Measurements from ENCODE around the gene DNASE1L2.

Gene DNASE1L2

DNA sequence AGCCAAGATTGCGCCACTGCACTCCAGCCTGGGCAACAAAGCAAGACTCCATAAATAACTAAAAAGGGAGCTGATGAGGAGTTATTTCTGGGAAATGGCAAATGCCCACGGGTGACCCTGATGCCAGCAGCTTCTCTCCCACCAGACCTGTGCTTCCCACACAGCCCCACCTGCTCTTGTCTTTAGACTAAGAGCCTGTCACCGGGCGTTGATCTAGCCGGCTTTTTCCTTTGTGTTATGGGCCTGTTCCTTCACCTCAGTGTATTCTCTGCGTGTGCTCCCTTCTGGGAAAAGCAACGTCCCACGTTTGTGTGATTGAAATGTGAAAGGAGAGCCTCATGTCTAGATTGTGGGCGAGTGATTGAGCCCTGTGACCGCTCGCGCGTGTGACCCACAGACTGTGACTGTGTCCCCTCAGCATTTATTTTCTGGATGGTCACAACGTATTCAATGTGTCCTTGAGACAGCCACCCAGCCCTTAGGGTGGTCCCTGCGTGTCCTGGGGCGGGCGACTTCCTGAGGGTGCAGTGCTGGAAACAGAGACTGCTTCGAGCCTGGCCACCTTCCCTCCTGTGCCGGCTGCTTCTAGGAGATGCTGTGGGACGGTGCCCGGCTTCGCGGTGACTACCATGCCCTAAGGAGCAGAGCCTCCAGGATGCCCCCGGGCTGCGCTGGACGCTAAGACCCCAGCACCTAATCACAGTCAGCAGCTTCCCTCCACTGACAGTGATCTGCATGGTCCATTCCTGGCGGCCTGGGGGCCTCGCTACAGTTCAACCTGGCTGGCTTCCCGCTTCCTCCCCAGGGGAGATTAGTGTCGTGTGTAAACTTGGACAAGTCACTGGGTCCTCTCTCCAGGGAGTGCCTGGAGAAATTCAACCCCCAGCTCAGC is 39.5 kb downstream of the DNASE1L2 start:
- H3K4me3 ChIP-seq (ENCODE audit: low read depth, low read length): no peak overlapping the region
- TF ChIP-seq, protein P1, sequence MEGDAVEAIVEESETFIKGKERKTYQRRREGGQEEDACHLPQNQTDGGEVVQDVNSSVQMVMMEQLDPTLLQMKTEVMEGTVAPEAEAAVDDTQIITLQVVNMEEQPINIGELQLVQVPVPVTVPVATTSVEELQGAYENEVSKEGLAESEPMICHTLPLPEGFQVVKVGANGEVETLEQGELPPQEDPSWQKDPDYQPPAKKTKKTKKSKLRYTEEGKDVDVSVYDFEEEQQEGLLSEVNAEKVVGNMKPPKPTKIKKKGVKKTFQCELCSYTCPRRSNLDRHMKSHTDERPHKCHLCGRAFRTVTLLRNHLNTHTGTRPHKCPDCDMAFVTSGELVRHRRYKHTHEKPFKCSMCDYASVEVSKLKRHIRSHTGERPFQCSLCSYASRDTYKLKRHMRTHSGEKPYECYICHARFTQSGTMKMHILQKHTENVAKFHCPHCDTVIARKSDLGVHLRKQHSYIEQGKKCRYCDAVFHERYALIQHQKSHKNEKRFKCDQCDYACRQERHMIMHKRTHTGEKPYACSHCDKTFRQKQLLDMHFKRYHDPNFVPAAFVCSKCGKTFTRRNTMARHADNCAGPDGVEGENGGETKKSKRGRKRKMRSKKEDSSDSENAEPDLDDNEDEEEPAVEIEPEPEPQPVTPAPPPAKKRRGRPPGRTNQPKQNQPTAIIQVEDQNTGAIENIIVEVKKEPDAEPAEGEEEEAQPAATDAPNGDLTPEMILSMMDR (IDR thresholded peaks at IDR 0.05; ENCODE audit: low read depth, low read length, missing control alignments): no peak
- no peak for DNase-seq (ENCODE audit: low read depth)

DNA sequence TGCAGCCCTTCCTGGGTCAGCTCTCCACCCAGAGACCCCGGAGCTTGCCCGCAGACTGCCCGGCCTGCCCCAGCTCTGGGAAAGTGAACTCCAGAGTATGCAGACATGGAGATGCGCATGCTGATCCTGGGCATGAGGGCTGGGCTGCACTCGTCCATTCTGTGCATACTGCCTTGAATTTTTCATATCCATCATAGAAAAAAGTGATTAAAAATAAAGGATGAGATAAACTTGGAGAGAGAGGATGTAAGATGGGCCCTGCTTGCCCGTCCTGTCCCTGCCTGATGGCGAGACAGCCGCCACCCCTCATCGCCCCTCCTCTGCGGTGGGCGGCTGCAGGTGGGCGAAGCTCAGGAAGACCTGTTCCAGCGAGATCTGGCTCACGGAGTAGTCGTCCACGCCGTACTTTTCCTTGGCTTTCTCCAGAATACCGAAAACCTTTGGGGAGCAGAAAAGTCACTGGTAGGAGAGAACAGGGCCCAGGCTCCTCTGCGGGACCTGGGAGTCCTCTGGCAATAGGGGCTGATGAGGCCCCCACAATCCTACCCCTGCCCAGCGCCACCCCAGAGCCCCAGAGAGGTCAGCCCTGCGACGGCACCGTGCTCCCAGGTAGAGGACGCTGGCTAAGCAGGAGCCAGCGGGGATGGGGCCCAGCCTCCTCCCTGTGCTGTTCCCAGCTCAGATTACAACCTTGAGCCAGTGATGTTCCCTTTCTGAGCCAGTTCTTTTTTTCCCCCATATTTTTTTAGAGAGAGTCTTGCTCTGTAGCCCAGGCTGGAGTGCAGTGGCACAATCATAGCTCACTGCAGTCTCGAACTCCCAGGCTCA is 40.3 kb downstream of the DNASE1L2 start:
- DNase-seq (ENCODE audit: low read depth): no peak
- TF ChIP-seq, protein P1 (IDR thresholded peaks at IDR 0.05; ENCODE audit: low read depth, low read length, missing control alignments): no peak

DNA sequence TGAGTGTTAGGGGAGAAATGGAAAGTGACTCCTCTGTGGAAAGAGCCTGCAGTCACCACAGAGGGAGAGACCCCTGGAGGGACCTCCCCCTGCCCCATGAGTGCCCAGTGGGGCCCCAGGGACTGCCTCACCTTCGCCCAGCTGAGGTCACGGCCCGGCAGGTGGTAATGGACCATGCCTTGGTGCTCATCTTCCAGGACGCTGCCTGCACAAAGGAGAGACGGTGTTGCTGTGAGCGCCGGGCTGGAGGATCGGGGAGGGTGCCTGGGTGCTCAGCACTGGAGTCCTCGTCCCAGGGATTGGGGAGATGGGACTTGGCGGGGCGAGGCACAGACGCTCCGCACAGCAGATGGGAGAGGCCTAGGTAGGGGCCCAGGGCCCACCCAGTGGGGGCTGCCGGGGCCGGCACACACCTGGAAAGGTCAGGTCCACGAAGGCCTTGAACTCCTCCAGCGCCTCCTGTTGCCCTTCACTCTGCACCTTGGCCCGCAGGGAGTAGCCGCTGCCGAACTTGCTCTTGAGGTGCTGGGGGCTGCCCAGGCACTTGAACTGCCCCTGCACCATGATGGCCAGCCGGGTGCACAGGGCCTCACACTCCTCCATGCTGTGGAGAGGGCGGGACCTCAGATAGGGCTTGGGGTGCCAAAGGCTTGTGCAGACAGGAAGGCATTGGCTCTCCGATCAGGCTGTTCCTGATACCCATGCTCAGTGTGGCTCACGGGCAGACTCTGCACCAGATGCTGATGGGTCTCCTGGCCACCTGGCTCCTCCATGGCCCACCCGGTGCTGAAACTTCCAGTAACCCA is 41.4 kb downstream of the DNASE1L2 start:
- H3K4me3 ChIP-seq (ENCODE audit: low read depth, low read length): no peak overlapping the region
- TF ChIP-seq, protein P1 (IDR thresholded peaks at IDR 0.05; ENCODE audit: low read depth, low read length, missing control alignments): no peak
- DNase-seq (ENCODE audit: low read depth): no peak

More for the DNA sequence above, 40.3 kb downstream of the DNASE1L2 start:
- no peak overlapping the region for H3K4me3 ChIP-seq (ENCODE audit: low read depth, low read length)

DNA sequence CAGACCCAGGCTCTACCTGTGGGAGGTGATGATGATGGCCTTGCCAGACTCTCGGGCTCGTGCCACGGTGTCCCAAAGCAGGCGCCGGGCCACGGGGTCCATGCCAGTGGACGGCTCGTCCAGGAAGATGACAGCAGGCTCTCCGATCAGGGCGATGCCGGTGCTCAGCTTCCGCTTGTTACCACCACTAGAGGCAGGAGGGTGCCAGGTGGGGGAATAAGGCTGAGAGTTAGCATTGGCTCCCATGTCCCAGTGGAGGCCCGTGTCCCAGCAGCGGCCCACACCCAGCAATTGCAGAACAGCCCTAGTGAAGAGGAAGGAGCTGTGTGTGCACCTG is 42.0 kb downstream of the DNASE1L2 start:
- no peak for DNase-seq (ENCODE audit: low read depth)
- H3K4me3 ChIP-seq (ENCODE audit: low read depth, low read length): no peak overlapping the region
- TF ChIP-seq, protein P1 (IDR thresholded peaks at IDR 0.05; ENCODE audit: low read depth, low read length, missing control alignments): no peak

DNA sequence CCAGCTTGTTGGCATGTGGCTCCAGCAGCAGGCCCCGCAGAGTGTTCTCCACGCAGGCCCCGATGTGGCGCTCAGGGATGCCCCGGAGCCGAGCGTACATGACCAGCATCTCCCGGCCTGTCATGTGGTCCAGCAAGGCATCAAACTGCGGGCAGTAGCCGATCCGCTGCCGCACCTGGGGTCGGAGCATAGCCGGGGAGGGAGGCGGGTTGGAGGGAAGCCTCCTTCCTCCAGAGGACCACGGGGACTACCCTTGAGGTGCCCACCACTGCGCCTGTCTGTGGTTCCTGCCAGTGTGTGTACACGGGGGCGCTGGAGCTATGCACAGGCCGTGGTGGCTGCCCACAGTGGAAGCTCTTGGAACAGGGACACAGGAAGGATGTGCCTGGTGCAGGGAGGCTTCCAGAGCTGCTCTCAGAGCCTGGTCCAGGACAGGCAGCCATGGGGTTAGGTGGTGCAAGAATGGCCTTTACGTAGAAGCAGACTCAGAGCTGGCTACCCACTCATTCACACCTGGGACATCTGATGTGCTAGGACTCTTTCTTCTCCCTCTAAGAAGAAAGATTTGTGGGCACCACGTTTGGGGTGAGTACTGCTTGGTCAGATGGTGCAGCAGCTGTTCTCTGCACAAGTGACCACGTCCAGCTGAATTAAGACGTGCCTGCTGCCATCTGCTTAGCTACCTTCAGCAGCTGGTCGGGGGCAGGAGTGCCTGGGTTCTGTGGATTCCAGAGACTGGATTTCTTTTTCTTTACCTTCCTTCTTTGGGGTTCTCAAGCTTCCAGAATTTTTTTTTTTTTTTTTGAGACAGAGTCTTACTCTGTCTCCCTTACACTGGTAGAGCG is 42.9 kb downstream of the DNASE1L2 start:
- no peak for DNase-seq (ENCODE audit: low read depth)
- TF ChIP-seq, protein P1 (IDR thresholded peaks at IDR 0.05; ENCODE audit: low read depth, low read length, missing control alignments): no peak
- H3K4me3 ChIP-seq (ENCODE audit: low read depth, low read length): no peak overlapping the region

DNA sequence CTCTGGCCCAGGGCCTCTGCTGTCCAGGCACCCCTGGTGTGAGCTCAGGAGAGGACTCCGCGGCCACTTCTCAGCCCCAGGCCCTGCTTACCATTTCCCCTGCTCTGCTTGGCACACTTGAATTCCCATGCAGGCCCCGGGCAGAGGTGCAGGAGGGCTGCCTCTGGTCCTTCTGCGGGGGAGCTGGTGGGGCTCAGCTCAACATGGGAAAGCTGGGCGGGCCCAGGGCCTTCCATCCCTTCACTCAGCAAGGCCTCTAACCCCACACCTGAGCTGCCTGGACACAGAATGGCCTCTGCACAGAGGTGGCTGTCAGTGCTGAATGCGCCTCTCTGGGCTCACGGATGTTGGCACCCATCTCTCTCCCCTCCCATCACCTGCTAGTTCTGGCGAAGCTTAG is 44.2 kb downstream of the DNASE1L2 start:
- no peak for DNase-seq (ENCODE audit: low read depth)
- no peak overlapping the region for H3K4me3 ChIP-seq (ENCODE audit: low read depth, low read length)
- TF ChIP-seq, protein P1 (IDR thresholded peaks at IDR 0.05; ENCODE audit: low read depth, low read length, missing control alignments): no peak
